OCI-LY7 (cell line): ENCODE measurements around the gene SEC22A.

Experiments used
- EZH2phosphoT487 ChIP-seq: fragments of 200-600 bp; sonication (generic); IDR thresholded peaks from 2 replicates; pipeline ENCODE4 v1.6.1; 2018; ENCODE audit warnings: low read depth, borderline replicate concordance, mild to moderate bottlenecking, mixed run types, antibody characterized with exemption, low read length, moderate library complexity, mixed read lengths
- TF ChIP-seq, protein P1 (sequence below): fragments of 200-600 bp; sonication (generic); conservative IDR thresholded peaks from 2 replicates; pipeline ENCODE4 v1.5.1; 2014; ENCODE audit warnings: mild to moderate bottlenecking, antibody characterized with exemption, low read length, moderate library complexity, mixed read lengths

DNA sequence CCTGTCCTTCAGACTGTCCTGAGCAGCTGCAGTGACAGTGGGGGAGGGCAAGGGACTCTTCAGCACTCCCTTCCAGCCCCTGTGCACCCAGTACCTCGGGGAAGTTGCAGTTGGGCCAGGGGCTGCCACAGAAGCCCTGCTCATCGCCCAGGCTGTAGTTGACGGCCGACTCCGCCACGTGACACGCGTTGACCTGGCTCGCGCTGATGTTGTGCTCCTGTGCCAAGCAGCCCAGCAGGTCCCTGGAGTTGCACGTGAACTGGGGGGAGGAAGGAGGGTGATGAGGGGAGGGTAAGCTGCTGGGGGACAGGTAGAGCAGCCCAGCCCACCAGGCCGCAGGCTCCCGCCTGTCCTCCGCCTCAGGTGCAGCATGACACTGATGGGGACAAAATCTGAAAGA, 101.2 kb downstream of the SEC22A start:
- TF ChIP-seq, protein P1, sequence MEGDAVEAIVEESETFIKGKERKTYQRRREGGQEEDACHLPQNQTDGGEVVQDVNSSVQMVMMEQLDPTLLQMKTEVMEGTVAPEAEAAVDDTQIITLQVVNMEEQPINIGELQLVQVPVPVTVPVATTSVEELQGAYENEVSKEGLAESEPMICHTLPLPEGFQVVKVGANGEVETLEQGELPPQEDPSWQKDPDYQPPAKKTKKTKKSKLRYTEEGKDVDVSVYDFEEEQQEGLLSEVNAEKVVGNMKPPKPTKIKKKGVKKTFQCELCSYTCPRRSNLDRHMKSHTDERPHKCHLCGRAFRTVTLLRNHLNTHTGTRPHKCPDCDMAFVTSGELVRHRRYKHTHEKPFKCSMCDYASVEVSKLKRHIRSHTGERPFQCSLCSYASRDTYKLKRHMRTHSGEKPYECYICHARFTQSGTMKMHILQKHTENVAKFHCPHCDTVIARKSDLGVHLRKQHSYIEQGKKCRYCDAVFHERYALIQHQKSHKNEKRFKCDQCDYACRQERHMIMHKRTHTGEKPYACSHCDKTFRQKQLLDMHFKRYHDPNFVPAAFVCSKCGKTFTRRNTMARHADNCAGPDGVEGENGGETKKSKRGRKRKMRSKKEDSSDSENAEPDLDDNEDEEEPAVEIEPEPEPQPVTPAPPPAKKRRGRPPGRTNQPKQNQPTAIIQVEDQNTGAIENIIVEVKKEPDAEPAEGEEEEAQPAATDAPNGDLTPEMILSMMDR = no peak
- no peak for TF ChIP-seq EZH2phosphoT487
